Omental fat pad (tissue), 4 donors: ENCODE measurements around the gene PTGIS. TPM values are rescaled to one million over a fixed set of nuclear protein-coding genes. Genes with fewer than 3 reads are reported as not detected.
A peak's percentile ranks its signal among the peaks of the same experiment; 100 is the strongest.

Experiments
- ATAC-seq: fragments of 150-250 bp; one replicate; pipeline ENCODE4 v1.9.1; 2016; ENCODE audit warnings: mild to moderate bottlenecking, moderate library complexity; ENCODE audit not compliant: low FRiP score
- DNase-seq: peaks from one replicate; pipeline ENCODE4 v3.0.0-alpha.2; 2019; ENCODE audit warnings: low spot score
- total RNA-seq, 4 donors: library from RNA; depleted of rRNA; stranded (reverse); fragments of >200 nt; gene quantifications; one replicate each; pipeline ENCODE4 v1.1.0, GENCODE V29; 2016
- TF ChIP-seq, protein P1 (sequence below), 3 donors: fragments of 450-650 bp; IDR thresholded peaks; one replicate each; pipeline ENCODE4 v1.5.1; 2016 to 2017; ENCODE audit warnings: antibody characterized with exemption in 3 of 3, mild to moderate bottlenecking in 3 of 3, moderate library complexity in 2 of 3

Gene PTGIS
- total RNA-seq, 4 donors from 2014 or later = 77.7 to 229 (median 113) TPM

GRCh38 chr20:49541733-49542513 is 26.0 kb downstream of the PTGIS start:
- DNase-seq (peak; percentile 59), ATAC-seq (peak; percentile 47)
- TF ChIP-seq, protein P1, sequence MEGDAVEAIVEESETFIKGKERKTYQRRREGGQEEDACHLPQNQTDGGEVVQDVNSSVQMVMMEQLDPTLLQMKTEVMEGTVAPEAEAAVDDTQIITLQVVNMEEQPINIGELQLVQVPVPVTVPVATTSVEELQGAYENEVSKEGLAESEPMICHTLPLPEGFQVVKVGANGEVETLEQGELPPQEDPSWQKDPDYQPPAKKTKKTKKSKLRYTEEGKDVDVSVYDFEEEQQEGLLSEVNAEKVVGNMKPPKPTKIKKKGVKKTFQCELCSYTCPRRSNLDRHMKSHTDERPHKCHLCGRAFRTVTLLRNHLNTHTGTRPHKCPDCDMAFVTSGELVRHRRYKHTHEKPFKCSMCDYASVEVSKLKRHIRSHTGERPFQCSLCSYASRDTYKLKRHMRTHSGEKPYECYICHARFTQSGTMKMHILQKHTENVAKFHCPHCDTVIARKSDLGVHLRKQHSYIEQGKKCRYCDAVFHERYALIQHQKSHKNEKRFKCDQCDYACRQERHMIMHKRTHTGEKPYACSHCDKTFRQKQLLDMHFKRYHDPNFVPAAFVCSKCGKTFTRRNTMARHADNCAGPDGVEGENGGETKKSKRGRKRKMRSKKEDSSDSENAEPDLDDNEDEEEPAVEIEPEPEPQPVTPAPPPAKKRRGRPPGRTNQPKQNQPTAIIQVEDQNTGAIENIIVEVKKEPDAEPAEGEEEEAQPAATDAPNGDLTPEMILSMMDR (IDR thresholded peaks at IDR 0.05) = peak in 2 of 3 donors; percentile 71 to 91

GRCh38 chr20:49540687-49541435 is 27.1 kb downstream of the PTGIS start:
- TF ChIP-seq, protein P1 (IDR thresholded peaks at IDR 0.05) = no peak

GRCh38 chr20:49540232-49540620 is 27.7 kb downstream of the PTGIS start:
- TF ChIP-seq, protein P1 (IDR thresholded peaks at IDR 0.05) = no peak
- no peak for DNase-seq
- no peak for ATAC-seq

More at GRCh38 chr20:49540687-49541435, 27.1 kb downstream of the PTGIS start:
- no peak for DNase-seq
- no peak for ATAC-seq

DNA sequence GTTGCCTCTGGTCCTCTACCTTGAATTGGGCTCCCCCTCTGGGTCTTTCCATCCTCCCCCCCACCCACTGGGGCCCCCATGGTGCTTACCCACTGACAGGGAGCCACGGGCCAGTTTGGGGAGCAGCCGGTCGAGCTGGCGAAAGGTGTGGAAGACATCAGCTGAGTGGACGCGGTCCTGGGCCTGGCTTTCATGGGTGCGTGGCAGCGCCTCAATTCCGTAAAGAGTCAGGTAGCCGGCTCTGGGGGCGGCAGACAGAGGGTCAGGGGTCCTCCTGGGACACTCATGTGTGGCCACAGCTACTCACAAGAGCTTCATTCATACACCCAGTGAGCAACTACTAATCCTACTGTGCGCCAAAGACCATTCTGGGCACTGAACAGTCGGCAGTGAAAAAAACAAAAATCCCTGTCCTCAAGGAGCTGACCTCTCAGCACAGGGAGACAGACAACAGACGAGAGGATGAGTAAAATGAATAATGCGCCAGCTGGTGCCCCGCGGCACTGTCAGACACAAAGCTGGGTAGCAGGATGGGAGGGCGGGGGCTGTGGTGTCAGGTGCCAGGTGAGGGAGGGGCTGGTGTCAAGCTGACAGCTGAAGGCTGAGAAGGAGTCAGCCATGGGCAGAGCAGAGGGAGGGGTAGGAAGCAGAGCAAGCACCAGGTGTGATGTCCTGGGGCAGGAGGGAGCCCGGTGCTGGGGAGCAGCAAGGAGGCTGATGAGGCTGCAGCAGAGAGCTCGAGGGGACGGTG is 28.3 kb downstream of the PTGIS start:
- ATAC-seq = no peak
- TF ChIP-seq, protein P1 (IDR thresholded peaks at IDR 0.05) = no peak
- DNase-seq = no peak

DNA sequence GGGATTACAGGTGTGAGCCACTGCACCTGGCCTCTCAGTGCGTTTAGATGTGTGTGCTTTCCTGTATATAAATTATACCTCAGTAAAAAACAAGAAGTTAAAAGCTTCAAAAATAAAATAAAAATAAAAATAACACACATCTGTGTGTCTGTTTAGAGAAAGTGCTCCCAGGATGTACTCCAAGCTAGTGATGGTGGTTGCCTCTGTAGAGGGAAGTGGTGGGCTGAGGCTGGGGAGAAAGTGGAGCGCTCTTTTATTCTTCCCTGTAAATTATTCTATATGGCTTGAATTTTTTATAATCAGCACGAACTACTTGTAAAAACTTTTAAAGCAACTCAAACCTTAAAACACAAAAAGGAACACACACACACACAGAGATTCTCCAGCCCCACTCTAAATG is 29.0 kb downstream of the PTGIS start:
- TF ChIP-seq, protein P1 (IDR thresholded peaks at IDR 0.05) = no peak
- ATAC-seq (no peak), DNase-seq (no peak)

DNA sequence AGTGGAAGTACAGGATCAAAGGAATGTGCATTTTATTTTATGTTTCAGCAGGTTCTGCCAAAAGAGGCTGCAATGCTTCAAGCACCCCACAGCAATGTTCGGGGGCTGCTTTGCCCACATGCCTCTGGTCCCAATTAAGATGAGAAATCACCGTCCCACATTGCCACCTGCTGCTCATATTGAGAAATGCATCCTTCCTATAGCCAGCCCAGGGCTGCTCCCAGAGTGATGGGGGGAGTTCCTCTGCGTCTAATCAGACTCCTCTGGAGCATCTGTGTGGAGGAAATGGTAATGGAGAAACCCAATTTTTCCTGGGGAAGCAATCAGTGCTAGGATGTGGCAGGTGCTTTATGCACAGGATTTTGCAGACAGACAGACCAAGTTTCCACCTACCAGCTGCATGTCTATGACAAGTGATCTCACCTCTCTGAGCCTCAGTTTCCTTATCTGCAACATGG is 33.7 kb downstream of the PTGIS start:
- ATAC-seq (no peak), DNase-seq (peak; percentile 59)
- TF ChIP-seq, protein P1 (IDR thresholded peaks at IDR 0.05) = peak in 1 of 3 donors; percentile 4
